ENCODE results near the gene GATA1. TPM values are rescaled to one million over a fixed set of nuclear protein-coding genes. Genes with fewer than 3 reads are reported as not detected.

The GATA1 gene
- total RNA-seq, 4 donors from 2014 or later = not detected

DNA sequence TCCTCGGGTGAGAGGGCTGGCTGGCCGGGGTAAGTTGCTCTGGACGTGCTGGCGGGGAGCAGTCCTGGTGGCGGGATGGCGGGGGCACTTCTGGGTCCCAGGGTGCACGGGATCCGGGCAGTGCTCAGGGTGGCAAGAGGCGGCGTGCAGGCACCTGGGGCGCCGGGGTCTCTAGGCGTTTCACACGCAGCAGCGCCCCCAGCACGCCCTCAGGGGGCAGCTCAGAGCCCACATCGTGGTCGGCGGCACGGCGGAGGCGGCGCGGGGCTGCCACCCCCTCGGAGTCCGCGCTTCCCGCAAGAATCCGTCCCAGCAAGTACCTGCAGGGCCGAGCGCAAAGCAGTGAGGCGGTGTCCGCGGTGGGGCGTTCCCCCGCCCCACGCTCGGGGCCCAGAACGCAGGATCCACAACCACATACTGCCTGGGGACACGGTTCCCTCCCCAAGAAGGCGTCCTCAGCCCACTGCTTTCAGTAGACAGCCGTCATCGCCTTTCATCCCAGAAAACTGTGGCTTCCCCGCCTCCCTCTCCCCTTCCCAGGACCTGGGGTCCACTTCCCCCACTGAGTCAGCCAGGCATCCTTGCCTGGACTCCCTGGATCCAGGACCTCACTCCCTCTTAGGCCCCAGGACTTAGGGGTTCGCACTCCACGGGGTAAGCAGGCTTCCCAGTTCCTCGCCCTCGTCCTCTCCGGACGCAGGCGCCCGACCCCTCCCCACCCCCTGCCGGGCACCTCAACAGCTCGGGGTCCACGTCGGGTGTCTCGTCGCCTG lies 44.9 kb downstream of the GATA1 start:
- intact Hi-C loops (cut with DNase I) = no loop called here
- Histone ChIP-seq H3K36me3 (no peaks in the 10 kb centered on the region), H3K4me1 (peaks cover 0 to 30% (median 3%) of the 10 kb centered on the region in 3 donors), H3K9me3 (no peaks in the 10 kb centered on the region), H3K4me3 (no peak overlapping the region), H3K27me3 (peaks cover 0 to 81% (median 5%) of the 10 kb centered on the region in 4 donors), H3K27ac (no peak overlapping the region)
- no peak for TF ChIP-seq POLR2A (IDR thresholded peaks at IDR 0.05)
- TF ChIP-seq, protein P1, sequence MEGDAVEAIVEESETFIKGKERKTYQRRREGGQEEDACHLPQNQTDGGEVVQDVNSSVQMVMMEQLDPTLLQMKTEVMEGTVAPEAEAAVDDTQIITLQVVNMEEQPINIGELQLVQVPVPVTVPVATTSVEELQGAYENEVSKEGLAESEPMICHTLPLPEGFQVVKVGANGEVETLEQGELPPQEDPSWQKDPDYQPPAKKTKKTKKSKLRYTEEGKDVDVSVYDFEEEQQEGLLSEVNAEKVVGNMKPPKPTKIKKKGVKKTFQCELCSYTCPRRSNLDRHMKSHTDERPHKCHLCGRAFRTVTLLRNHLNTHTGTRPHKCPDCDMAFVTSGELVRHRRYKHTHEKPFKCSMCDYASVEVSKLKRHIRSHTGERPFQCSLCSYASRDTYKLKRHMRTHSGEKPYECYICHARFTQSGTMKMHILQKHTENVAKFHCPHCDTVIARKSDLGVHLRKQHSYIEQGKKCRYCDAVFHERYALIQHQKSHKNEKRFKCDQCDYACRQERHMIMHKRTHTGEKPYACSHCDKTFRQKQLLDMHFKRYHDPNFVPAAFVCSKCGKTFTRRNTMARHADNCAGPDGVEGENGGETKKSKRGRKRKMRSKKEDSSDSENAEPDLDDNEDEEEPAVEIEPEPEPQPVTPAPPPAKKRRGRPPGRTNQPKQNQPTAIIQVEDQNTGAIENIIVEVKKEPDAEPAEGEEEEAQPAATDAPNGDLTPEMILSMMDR (IDR thresholded peaks at IDR 0.05) = no peak
- DNase-seq = no peak
- no CpG with 5 or more reads among the region's 58 CpGs for WGBS, 2 donors

DNA sequence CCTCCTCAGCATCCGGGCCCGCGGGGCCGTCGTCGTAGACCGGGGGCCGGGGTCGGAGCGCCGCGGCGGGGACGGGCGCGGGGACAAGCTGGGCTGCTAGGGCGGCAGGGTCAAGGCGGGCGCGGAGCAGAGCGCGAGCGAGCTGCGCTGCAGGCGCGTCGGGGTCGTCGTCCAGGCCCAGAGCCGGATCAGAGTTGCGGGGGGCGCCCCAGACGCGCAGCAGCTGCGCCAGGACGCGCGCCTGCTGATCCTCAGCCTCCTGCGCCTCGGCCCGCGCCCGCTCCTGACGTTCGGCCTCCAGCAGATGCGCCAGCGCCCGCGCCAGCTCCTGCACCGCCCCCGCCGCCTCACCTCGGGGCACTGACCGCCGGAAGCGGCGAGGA lies 45.5 kb downstream of the GATA1 start:
- peaks cover 0 to 75% (median 5%) of the 10 kb centered on the region in 4 donors for H3K27me3 ChIP-seq
- H3K4me1 ChIP-seq = peaks cover 0 to 24% (median 3%) of the 10 kb centered on the region in 3 donors
- no peaks in the 10 kb centered on the region for H3K36me3 ChIP-seq
- no peaks in the 10 kb centered on the region for H3K9me3 ChIP-seq
- H3K4me3 ChIP-seq = no peak overlapping the region
- DNase-seq = no peak
- TF ChIP-seq, protein P1 (IDR thresholded peaks at IDR 0.05) = no peak
- intact Hi-C loops (cut with DNase I) = no loop called here
- no CpG with 5 or more reads among the region's 57 CpGs for WGBS, 2 donors
- no peak overlapping the region for H3K27ac ChIP-seq

DNA sequence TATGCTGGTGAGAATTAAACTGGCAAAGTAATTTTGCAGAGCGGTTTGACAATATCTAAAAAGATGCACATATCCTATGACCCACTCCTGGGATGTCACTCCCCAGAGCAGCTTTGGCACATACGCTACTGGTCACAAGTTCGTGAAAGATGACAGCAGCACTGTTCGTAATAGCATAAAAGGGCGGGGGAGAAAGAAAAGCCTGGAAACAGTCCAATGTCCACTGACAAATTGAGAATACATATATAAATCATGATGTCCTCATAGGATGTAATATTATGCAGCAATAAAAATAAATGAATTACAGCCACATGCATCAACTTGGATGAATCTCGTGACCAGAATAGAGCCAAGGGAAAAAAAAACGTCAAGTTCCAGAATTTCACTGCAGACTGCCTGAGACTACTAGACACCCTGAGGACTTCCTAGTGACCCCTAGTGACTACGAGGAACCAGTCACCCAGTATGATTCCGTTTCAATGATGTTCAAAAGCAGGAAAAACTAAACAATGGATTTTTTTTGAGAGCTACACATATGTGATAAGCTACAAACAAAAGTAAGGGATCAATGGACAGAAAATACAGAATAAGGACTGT lies 47.2 kb downstream of the GATA1 start:
- Histone ChIP-seq H3K27me3 (peaks cover 0 to 68% (median 5%) of the 10 kb centered on the region in 4 donors), H3K27ac (no peak overlapping the region), H3K4me1 (peaks cover 0 to 22% (median 3%) of the 10 kb centered on the region in 3 donors), H3K36me3 (no peaks in the 10 kb centered on the region), H3K4me3 (no peak overlapping the region), H3K9me3 (no peaks in the 10 kb centered on the region)
- intact Hi-C loops (cut with DNase I) = no loop called here
- TF ChIP-seq, protein P1 (IDR thresholded peaks at IDR 0.05) = no peak
- TF ChIP-seq POLR2A (IDR thresholded peaks at IDR 0.05) = no peak
- 36 to 51% methylated on average over 9 of the region's 9 CpGs for WGBS, 2 donors
- DNase-seq = no peak

- TF ChIP-seq, protein P1 (IDR thresholded peaks at IDR 0.05) = no peak
- TF ChIP-seq POLR2A (IDR thresholded peaks at IDR 0.05) = no peak
- intact Hi-C loops (cut with DNase I) = no loop called here
- peaks cover 0 to 22% (median 3%) of the 10 kb centered on the region in 3 donors for H3K4me1 ChIP-seq
- H3K27ac ChIP-seq = no peak overlapping the region
- H3K4me3 ChIP-seq = no peak overlapping the region
- WGBS, 2 donors = 14 to 23% methylated on average over 1 to 6 of the region's 7 CpGs
- DNase-seq = no peak
- H3K27me3 ChIP-seq = peaks cover 0 to 64% (median 5%) of the 10 kb centered on the region in 4 donors
- no peaks in the 10 kb centered on the region for H3K9me3 ChIP-seq
- H3K36me3 ChIP-seq = no peaks in the 10 kb centered on the region
Measured at GRCh38 chrX:48834383-48834709, 48.0 kb downstream of the GATA1 start.

- Histone ChIP-seq H3K27ac (no peak within 1 kb of the TSS), H3K4me3 (peak within 1 kb of the TSS in 2 of 4 donors; percentile 34 to 53), H3K9me3 (no peaks in the 10 kb centered on the region), H3K27me3 (peaks cover 0 to 56% (median 5%) of the 10 kb centered on the region in 4 donors), H3K4me1 (peaks cover 0 to 22% (median 3%) of the 10 kb centered on the region in 3 donors), H3K36me3 (no peaks in the 10 kb centered on the region)
- TF ChIP-seq, protein P1 (IDR thresholded peaks at IDR 0.05) = no peak
- TF ChIP-seq POLR2A (IDR thresholded peaks at IDR 0.05) = no peak
- 76 to 83% methylated on average over 4 to 9 of the region's 35 CpGs for WGBS, 2 donors
- intact Hi-C loops (cut with DNase I) = no loop called here
- DNase-seq = no peak
Measured at GRCh38 chrX:48835524-48836329, 49.3 kb downstream of the GATA1 start, which contains the start of gene PCSK1N. Gene PCSK1N, minus strand, starts transcription at chrX:48835610. Its CDS starts 78 bp downstream, at chrX:48835532.

Measured in esophagus squamous epithelium (tissue), 5 donors.